ENCODE measurements around the gene CAMKK2. TPM values are rescaled to one million over a fixed set of nuclear protein-coding genes. Genes with fewer than 3 reads are reported as not detected.

CAMKK2 gene
- total and polyA plus RNA-seq, 2 of the 13 experiments (the other 11 are each of a cell fraction or from before 2014, with no cell fraction given): 18.8 to 20.0 TPM

DNA sequence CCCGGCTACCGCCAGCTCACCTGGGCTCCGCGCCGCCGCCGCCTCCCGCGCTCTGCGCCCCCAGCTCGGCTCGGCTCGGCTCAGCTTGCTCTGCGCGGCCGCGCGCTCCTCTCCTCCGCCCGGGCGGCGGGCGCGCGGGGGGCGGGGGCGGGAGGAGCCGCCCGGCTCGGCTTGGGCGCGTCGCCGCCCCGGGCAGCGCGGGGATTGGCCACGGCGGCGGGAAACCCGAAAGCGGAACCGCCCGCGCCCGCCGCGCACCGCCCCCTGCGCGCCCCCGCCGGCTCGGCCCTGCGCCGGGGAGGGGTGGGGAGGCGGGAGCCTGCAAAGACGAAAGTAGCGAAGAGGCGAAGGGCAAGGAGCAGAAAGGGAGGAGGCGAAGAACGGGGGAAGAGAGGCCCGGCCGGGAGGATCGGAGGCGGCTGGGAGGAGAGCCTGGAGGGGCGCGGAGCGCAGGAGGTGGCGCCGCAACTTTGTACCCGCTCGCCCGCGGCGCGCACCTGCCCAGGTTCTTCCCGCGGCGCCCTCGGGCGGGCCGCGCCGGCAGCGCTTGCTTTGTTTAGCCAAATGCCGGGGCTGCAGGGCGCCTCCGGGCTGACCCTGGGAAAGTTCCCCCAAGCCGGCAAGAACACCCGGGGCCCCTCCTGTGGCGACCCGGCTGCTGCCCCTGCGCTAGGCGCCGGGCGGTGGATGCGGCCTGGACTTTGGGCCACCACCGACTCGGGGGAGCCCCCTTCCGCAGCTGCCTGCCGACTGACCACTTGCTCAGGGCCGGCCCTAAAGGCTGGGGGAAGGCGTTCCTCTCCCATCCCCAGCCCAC is at the start of gene CAMKK2 (continued):
- TF ChIP-seq, protein P1, sequence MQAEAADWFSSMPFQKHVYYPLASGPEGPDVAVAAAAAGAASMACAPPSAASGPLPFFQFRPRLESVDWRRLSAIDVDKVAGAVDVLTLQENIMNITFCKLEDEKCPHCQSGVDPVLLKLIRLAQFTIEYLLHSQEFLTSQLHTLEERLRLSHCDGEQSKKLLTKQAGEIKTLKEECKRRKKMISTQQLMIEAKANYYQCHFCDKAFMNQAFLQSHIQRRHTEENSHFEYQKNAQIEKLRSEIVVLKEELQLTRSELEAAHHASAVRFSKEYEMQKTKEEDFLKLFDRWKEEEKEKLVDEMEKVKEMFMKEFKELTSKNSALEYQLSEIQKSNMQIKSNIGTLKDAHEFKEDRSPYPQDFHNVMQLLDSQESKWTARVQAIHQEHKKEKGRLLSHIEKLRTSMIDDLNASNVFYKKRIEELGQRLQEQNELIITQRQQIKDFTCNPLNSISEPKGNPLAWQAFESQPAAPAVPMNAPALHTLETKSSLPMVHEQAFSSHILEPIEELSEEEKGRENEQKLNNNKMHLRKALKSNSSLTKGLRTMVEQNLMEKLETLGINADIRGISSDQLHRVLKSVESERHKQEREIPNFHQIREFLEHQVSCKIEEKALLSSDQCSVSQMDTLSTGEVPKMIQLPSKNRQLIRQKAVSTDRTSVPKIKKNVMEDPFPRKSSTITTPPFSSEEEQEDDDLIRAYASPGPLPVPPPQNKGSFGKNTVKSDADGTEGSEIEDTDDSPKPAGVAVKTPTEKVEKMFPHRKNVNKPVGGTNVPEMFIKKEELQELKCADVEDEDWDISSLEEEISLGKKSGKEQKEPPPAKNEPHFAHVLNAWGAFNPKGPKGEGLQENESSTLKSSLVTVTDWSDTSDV (CRISPR knock-in tag; IDR thresholded peaks at IDR 0.05): 0 out of 2 replicates have a peak, but pooled peaks have one; percentile 32
- TF ChIP-seq, protein P2, sequence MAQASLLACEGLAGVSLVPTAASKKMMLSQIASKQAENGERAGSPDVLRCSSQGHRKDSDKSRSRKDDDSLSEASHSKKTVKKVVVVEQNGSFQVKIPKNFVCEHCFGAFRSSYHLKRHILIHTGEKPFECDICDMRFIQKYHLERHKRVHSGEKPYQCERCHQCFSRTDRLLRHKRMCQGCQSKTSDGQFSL (CRISPR knock-in tag; IDR thresholded peaks at IDR 0.05): 0 out of 2 replicates have a peak, but pooled peaks have one; percentile 36
- TF ChIP-seq ZNF652 (CRISPR knock-in tag; IDR thresholded peaks at IDR 0.05; ENCODE audit: borderline replicate concordance, low read depth) (no peak), MTF2 (CRISPR knock-in tag; IDR thresholded peaks at IDR 0.05; ENCODE audit: borderline replicate concordance) (no peak), RAD21 (CRISPR knock-in tag; IDR thresholded peaks at IDR 0.05) (peak; percentile 70), FOXO1 (CRISPR knock-in tag; IDR thresholded peaks at IDR 0.05) (no peak)
- TF ChIP-seq, protein P3, sequence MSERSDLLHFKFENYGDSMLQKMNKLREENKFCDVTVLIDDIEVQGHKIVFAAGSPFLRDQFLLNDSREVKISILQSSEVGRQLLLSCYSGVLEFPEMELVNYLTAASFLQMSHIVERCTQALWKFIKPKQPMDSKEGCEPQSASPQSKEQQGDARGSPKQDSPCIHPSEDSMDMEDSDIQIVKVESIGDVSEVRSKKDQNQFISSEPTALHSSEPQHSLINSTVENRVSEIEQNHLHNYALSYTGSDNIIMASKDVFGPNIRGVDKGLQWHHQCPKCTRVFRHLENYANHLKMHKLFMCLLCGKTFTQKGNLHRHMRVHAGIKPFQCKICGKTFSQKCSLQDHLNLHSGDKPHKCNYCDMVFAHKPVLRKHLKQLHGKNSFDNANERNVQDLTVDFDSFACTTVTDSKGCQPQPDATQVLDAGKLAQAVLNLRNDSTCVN (CRISPR knock-in tag; IDR thresholded peaks at IDR 0.05; ENCODE audit: borderline replicate concordance): no peak
- TF ChIP-seq, protein P4, sequence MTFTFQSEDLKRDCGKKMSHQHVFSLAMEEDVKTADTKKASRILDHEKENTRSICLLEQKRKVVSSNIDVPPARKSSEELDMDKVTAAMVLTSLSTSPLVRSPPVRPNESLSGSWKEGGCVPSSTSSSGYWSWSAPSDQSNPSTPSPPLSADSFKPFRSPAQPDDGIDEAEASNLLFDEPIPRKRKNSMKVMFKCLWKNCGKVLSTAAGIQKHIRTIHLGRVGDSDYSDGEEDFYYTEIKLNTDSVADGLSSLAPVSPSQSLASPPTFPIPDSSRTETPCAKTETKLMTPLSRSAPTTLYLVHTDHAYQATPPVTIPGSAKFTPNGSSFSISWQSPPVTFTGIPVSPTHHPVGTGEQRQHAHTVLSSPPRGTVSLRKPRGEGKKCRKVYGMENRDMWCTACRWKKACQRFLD (CRISPR knock-in tag; IDR thresholded peaks at IDR 0.05; ENCODE audit: borderline replicate concordance): no peak
- TF ChIP-seq, protein P5, sequence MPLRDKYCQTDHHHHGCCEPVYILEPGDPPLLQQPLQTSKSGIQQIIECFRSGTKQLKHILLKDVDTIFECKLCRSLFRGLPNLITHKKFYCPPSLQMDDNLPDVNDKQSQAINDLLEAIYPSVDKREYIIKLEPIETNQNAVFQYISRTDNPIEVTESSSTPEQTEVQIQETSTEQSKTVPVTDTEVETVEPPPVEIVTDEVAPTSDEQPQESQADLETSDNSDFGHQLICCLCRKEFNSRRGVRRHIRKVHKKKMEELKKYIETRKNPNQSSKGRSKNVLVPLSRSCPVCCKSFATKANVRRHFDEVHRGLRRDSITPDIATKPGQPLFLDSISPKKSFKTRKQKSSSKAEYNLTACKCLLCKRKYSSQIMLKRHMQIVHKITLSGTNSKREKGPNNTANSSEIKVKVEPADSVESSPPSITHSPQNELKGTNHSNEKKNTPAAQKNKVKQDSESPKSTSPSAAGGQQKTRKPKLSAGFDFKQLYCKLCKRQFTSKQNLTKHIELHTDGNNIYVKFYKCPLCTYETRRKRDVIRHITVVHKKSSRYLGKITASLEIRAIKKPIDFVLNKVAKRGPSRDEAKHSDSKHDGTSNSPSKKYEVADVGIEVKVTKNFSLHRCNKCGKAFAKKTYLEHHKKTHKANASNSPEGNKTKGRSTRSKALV (CRISPR knock-in tag; IDR thresholded peaks at IDR 0.05): peak; percentile 87; the same call in 1 of the 2 replicates
- TF ChIP-seq, protein P6, sequence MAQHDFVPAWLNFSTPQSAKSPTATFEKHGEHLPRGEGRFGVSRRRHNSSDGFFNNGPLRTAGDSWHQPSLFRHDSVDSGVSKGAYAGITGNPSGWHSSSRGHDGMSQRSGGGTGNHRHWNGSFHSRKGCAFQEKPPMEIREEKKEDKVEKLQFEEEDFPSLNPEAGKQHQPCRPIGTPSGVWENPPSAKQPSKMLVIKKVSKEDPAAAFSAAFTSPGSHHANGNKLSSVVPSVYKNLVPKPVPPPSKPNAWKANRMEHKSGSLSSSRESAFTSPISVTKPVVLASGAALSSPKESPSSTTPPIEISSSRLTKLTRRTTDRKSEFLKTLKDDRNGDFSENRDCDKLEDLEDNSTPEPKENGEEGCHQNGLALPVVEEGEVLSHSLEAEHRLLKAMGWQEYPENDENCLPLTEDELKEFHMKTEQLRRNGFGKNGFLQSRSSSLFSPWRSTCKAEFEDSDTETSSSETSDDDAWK (CRISPR knock-in tag; IDR thresholded peaks at IDR 0.05): no peak
- TF ChIP-seq, protein P7, sequence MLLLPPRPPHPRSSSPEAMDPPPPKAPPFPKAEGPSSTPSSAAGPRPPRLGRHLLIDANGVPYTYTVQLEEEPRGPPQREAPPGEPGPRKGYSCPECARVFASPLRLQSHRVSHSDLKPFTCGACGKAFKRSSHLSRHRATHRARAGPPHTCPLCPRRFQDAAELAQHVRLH (CRISPR knock-in tag; IDR thresholded peaks at IDR 0.05; ENCODE audit: borderline replicate concordance, low read depth): peak; percentile 36; the same call in 1 of the 2 replicates
- TF ChIP-seq, protein P8, sequence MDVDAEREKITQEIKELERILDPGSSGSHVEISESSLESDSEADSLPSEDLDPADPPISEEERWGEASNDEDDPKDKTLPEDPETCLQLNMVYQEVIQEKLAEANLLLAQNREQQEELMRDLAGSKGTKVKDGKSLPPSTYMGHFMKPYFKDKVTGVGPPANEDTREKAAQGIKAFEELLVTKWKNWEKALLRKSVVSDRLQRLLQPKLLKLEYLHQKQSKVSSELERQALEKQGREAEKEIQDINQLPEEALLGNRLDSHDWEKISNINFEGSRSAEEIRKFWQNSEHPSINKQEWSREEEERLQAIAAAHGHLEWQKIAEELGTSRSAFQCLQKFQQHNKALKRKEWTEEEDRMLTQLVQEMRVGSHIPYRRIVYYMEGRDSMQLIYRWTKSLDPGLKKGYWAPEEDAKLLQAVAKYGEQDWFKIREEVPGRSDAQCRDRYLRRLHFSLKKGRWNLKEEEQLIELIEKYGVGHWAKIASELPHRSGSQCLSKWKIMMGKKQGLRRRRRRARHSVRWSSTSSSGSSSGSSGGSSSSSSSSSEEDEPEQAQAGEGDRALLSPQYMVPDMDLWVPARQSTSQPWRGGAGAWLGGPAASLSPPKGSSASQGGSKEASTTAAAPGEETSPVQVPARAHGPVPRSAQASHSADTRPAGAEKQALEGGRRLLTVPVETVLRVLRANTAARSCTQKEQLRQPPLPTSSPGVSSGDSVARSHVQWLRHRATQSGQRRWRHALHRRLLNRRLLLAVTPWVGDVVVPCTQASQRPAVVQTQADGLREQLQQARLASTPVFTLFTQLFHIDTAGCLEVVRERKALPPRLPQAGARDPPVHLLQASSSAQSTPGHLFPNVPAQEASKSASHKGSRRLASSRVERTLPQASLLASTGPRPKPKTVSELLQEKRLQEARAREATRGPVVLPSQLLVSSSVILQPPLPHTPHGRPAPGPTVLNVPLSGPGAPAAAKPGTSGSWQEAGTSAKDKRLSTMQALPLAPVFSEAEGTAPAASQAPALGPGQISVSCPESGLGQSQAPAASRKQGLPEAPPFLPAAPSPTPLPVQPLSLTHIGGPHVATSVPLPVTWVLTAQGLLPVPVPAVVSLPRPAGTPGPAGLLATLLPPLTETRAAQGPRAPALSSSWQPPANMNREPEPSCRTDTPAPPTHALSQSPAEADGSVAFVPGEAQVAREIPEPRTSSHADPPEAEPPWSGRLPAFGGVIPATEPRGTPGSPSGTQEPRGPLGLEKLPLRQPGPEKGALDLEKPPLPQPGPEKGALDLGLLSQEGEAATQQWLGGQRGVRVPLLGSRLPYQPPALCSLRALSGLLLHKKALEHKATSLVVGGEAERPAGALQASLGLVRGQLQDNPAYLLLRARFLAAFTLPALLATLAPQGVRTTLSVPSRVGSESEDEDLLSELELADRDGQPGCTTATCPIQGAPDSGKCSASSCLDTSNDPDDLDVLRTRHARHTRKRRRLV (CRISPR knock-in tag; IDR thresholded peaks at IDR 0.05): peak; percentile 68; the same call in 1 of the 2 replicates
